Caki2 (cell line): ENCODE results near the gene JARID2. TPM values are rescaled to one million over a fixed set of nuclear protein-coding genes. Genes with fewer than 3 reads are reported as not detected.

Source experiments
- DNase-seq: peaks from one replicate; pipeline ENCODE4 v3.0.0-alpha.2; 2015; ENCODE audit warnings: low read depth
- in situ Hi-C: cut with HindIII; loops from 2 replicates; pipeline ENCODE4 v1.10.0; 2016; ENCODE audit warnings: low sequenced_read_pairs, low pct_unique_long_range_greater_than_20kb, mixed read lengths
- total RNA-seq: library from RNA; depleted of rRNA; stranded (reverse); fragments of >200 nt; shearing (Covaris generic); gene quantifications from 2 replicates; pipeline ENCODE4 v1.2.3, GENCODE V29; 2014; ENCODE audit warnings: low replicate concordance

The JARID2 gene
- total RNA-seq, 1 experiment from 2014 or later, result 4.9 TPM

DNA sequence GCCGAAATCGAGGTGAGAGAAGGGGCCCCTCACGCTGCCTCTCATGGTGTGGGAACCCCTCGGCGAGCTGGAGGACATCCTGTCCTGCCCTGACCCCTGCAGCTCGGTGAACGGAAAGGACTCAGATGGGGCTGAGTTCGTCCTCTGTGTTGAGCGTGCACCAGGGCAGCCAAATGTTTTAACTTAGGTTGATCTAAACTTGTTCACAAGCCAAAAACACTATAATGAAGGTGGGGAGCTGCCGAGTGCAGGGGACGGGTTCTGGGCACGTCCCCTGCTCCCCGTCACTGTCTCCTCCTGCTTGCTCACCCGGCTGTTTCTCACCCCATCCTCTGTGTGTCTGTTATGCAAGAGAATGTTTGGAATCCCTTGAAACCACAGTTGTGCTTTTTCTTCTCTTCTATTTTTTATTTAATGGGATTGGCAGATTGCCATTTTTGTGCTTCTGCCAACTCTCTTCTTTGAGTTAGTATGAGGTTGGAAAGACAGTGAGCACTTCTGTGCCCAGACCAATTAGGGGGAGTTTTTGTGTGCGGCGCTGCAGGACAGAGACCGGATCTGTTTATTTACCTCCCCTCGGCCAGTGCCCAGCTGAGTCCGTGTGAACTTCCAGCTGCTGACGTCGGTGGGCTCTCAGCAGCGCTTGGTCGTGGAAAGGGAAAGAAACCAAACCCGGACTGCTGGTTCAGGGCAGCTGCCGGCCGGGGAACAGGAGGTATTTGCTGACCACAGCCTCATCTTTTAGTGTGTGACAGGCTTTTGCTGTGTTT is 258.9 kb downstream of the JARID2 start:
- peak; percentile 97 for DNase-seq

DNA sequence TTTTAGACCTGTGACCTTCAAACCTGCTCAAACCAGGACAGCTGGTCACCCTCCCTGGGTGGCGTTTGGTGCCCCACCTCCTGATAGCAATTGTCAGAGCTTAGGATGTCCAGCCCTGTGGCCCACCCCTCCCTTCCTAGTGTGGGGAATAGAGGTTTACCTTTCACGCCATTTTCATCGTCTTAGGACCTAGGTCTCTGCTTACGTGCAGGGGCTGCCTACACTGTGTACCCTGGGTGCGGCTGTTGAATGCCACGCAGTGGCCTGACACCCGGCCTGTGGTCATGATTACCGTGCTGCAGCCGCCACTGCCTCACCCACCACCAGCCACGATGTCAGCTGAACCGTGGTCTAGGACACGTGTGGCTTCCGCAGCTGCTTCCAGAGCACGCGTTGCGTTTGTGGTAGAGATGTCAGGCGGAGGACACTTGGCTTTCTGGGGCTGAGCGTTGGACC is 259.6 kb downstream of the JARID2 start:
- DNase-seq, result no peak
- in situ Hi-C loops, result no loop called here

More for the DNA sequence above, 258.9 kb downstream of the JARID2 start:
- in situ Hi-C loops, result no loop called here

DNA sequence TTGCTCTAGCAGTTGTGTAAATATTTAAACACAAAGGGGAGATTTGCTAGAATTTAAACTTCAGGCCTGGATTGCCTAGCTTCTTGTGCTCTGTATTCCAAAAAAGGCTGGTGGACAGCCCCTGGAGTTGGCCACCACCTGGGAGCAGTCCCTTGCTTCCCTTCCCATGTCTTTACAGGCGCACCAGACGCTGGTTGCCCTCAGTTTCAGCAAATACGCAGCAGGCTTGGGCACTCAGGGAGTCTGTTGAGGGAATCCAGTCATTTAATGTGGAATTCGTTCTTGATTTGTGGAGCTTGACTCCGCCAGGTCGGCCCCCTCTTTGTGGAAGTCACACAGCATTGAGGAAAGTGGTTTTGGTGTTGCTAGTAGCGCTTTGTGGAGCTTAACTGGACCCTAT is 260.2 kb downstream of the JARID2 start:
- DNase-seq, result no peak
- in situ Hi-C loops, result no loop called here

DNA sequence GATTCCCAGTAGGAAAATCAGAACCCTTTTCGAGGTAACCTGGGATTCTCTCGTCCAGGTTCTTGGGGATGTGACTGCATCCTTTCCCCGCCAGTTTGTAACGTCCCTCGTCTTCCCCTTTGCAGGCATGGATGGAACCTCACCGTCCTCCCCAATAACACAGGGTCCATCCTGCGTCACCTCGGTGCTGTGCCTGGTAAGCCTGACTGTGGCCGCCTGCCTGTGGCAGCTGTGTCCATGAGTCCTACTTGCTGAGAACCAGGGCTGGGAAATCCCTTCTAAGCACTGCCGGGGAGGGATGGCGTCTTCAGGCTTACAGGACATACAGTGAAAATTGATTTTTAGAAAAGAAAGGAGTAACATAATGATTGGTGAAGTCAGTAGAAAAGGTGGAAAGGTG is 261.4 kb downstream of the JARID2 start:
- in situ Hi-C loops, result no loop called here
- no peak for DNase-seq

GRCh38 chr6:15507746-15508145 is 261.9 kb downstream of the JARID2 start:
- no peak for DNase-seq
- in situ Hi-C loops, result no loop called here

DNA sequence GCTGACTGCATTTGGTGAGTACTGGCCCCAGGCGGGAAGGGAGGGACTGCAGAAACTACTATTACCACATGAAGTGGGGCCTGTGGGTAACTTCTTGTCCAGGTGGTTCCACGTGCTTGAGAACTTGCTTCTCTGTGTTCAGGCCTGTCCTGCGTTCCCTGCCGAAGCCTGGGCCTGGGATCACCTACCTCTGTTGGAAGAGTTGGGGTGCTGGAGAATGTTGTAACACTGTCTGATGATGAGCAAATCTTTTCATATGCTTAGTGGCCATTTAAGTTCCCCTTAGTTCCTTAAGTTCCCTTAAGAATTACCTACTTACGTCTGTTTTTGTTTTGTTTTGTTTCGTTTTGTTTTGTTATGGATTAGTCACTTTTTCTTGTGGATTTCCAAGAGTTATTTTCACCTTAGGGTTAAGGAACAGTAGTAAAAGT is 262.6 kb downstream of the JARID2 start:
- no peak for DNase-seq

GRCh38 chr6:15508931-15509330 is 263.1 kb downstream of the JARID2 start:
- in situ Hi-C loops, result no loop called here
- no peak for DNase-seq

More for the DNA sequence above, 262.6 kb downstream of the JARID2 start:
- in situ Hi-C loops, result no loop called here

DNA sequence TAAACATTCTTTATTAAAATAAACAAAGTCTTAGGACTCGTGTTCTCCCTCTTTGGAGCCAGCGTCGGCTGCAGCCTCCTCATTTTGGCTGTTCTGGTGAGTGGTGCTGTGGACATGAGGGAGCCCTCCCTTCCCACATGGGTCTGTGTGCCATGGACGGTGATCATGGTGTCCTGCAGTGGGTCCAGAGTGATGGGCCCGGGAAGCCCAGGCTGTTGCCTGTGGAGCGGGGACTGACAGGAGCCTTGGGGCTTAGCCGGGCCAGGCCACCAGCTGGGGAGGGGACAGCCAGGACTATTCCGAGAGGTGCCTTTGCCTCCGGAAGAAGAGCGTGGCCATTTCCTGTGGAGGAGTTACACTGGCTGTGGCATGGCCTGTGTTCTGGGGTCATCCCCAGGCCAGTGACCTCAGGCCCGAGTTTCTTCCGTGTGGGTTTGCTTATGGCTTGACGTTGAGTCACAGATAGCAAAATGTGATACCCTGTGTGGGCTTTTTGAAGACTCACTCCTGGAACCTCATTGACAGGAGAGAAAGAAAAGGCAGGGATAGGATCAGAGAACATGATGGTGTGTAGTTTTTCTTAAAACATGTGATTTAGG is 263.6 kb downstream of the JARID2 start:
- no peak for DNase-seq
- in situ Hi-C loops, result no loop called here

GRCh38 chr6:15510121-15510520 is 264.3 kb downstream of the JARID2 start:
- in situ Hi-C loops, result no loop called here
- no peak for DNase-seq

DNA sequence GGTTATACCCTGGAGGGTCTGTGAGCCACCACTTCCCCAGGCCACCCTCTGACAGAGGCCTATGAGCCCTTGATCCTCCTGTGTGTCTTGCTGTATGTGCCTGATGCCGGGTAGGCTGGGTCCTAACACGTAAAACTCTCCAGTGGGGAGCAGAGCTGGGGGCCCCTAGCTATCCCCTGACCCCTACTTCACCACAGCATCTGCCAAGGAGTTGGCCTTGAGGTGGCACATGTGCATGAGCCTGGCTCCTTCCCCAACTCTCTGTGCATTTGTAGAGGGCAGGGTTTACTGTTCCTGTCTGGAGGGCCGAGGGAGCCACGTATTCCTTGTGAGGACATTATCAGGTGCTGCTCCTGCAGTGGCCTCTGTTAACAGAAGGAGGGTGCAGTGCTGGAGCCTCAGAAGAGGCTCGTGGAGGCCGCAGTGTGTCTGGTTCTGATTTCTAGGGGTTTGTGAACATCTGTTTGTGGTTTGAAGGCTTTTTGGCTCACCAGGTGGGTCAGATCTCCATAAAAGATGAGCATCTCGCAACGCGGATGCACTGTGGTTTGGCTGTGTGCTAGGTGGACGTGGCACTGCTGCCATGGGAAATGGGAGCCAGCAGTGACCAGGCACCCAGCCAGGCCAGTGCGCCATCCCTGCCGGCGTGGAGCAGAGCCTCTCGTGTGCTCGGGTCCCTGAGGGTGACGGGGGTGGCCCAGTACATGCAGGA is 264.8 kb downstream of the JARID2 start:
- no peak for DNase-seq
- in situ Hi-C loops, result no loop called here

DNA sequence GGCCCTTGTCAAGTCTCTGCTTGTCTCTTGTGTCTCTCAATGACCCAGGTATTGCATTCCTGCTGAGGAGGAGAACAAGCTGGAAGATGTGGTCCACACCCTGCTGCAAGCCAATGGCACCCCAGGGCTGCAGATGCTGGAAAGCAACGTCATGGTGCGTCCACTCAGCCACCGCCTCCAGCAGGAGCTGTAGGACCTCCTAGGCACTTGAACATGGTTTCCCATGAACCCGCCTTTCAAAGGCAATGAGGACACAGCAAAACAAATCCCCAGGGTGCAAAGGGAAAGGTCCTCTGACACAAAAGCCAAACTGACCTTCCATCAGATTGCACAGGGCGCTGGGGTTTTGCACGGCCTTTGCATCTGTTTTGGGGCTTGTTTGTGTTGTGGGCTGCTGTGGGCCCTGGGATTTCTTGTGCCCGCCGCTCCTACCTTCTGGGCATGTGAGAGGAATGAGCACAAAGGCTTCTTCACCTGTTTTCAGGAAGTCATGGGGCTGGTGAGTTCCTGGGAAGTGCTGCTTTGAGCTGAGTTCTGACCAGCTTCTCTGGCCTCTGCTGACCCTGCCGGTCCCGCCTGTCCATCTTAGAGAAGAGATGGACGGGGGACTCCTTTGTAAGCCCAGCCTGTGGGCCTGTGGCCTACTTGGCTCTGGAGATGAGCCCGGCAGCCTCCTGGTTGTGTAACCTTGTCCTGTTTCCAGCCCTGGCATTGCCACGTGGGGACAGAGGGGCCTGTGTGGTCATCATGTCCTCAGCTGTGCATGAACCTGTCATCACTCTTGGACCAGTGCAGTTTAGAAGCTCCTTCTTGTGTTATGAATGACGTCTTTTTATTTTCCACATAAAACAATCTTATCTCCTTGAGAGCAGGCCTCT is 265.6 kb downstream of the JARID2 start:
- DNase-seq, result no peak
- in situ Hi-C loops, result no loop called here

- DNase-seq, result no peak
- in situ Hi-C loops, result no loop called here
Observed at GRCh38 chr6:15512126-15512525, 266.3 kb downstream of the JARID2 start.

- DNase-seq, result no peak
- in situ Hi-C loops, result no loop called here
Observed at GRCh38 chr6:15512721-15513120, 266.9 kb downstream of the JARID2 start.

DNA sequence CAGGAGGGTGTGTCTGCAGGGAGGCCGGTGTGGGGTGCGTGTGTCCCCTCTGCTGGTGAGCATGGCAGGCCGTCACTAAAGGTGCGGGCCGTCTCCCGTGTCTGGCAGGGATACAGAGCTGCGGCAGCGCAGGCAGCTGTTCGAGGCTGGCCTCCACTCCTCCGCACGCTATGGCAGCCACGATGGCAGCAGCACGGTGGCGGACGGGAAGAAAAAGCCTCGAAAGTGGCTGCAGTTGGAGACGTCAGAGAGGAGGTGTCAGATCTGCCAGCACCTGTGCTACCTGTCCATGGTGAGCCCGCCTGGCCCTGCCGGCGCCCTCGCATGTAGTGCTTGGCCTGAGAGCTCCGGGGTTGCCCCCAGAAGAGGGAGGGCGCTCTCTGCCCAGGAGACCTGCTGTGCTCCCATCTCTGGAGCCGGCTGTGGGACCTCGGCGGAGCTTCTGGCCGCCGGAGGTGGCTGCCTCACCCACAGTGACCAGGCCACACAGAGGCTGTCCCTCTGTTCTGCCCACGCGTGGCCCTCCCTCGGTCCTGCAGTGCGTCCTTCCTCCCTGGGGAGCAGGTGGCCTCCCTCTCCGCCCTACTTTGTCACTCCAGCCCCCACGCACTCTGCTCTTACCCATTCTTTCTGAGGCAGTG is 267.4 kb downstream of the JARID2 start:
- DNase-seq, result no peak
- in situ Hi-C loops, result no loop called here

GRCh38 chr6:15513801-15514711 is 268.2 kb downstream of the JARID2 start:
- DNase-seq, result no peak
- in situ Hi-C loops, result no loop called here

GRCh38 chr6:15515226-15515625 is 269.4 kb downstream of the JARID2 start:
- no peak for DNase-seq
- in situ Hi-C loops, result no loop called here
